K562 (cell line): ENCODE measurements around the gene MAP7D1. TPM values are rescaled to one million over a fixed set of nuclear protein-coding genes. Genes with fewer than 3 reads are reported as not detected.

Experiments used
- EGR1 ChIP-seq: fragments of 450-650 bp; conservative IDR thresholded peaks from 2 replicates; pipeline ENCODE4 v1.6.1; 2017; ENCODE audit warnings: mild to moderate bottlenecking
- IRF2 ChIP-seq: sonication (generic); formaldehyde crosslinking; IDR thresholded peaks from 2 replicates; pipeline ENCODE4 v1.8.1; 2022; ENCODE audit warnings: mild to moderate bottlenecking, missing genetic modification reagents
- MBD2 ChIP-seq: sonication (generic); IDR thresholded peaks from 2 replicates; pipeline ENCODE4 v1.6.1; 2016; ENCODE audit warnings: low read depth, borderline replicate concordance
- MEF2D ChIP-seq: conservative IDR thresholded peaks from 2 replicates; pipeline ENCODE4 v1.6.1; 2016; ENCODE audit warnings: low read depth, missing genetic modification characterization, missing compliant biosample characterization
- MTA1 ChIP-seq: fragments of 450-650 bp; IDR thresholded peaks from 2 replicates; pipeline ENCODE4 v1.6.1; 2017; ENCODE audit warnings: borderline replicate concordance
- NCOA1 ChIP-seq: fragments of 450-650 bp; IDR thresholded peaks from 2 replicates; pipeline ENCODE4 v1.6.1; 2016; ENCODE audit warnings: low read depth
- PRMT5 ChIP-seq: sonication (generic); formaldehyde crosslinking; IDR thresholded peaks from 2 replicates; pipeline ENCODE4 v1.5.0; 2020; ENCODE audit warnings: missing genetic modification reagents
- PTBP1 ChIP-seq: fragments of 200-400 bp; formaldehyde crosslinking; IDR thresholded peaks from 2 replicates; pipeline ENCODE4 v1.6.1; 2017; ENCODE audit warnings: low read depth, low read length
- TAL1 ChIP-seq: fragments of 450-650 bp; IDR thresholded peaks from 2 replicates; pipeline ENCODE4 v1.6.1; 2016; ENCODE audit warnings: mild to moderate bottlenecking
- TRIM24 ChIP-seq, 2 experiments: fragments of 450-650 bp; IDR thresholded peaks; 2 replicates each; pipeline ENCODE4 v1.6.1; 2016
- ZNF165 ChIP-seq: fragments of 250-450 bp; sonication (Bioruptor Pico); IDR thresholded peaks from 2 replicates; pipeline ENCODE4 v1.4.0; 2020; ENCODE audit warnings: borderline replicate concordance
- polyA plus RNA-seq, 8 experiments: library from polyadenylated mRNA; depleted of rRNA in 4 of 8; stranded (reverse) in 5 of 8; unstranded in 3 of 8; fragments of >200 nt; fragmentation: Nextera tagmentation in 2 of 8; fragmentation: Illumina TruSeq in 1 of 8; extraction: Ambion mirVana in 2 of 8; extraction: Trizol in 1 of 8; gene quantifications; 2 replicates each; pipeline versions ENCODE4 v1.2.1 to v1.2.3, GENCODE V29; 2011 to 2014; ENCODE audit warnings: inconsistent platforms in 1 of 8, missing spikeins in 1 of 8
- total RNA-seq, 7 experiments: library from RNA; depleted of rRNA in 6 of 7; stranded (reverse); fragments of >200 nt in 6 of 7; fragmentation: Illumina TruSeq in 2 of 7; extraction: Trizol in 2 of 7; gene quantifications; 2 replicates each; pipeline versions ENCODE4 v1.2.1 to v1.2.3, GENCODE V29; 2011 to 2021; ENCODE audit warnings: low replicate concordance in 1 of 7
- TF ChIP-seq, protein P1 (sequence below): sonication (generic); formaldehyde crosslinking; IDR thresholded peaks from 2 replicates; pipeline ENCODE4 v1.8.0; 2022; ENCODE audit warnings: mild to moderate bottlenecking, missing genetic modification reagents
- TF ChIP-seq, protein P2 (sequence below): fragments of 450-650 bp; IDR thresholded peaks from 2 replicates; pipeline ENCODE4 v1.6.1; 2016; ENCODE audit warnings: borderline replicate concordance
- TF ChIP-seq, protein P3 (sequence below), 2 experiments: IDR thresholded peaks; 2 replicates each; pipeline ENCODE4 v1.6.1; 2012; ENCODE audit warnings: improper control_type of control experiment in 2 of 2, low read depth in 2 of 2, low read length in 2 of 2, borderline replicate concordance in 1 of 2
- TF ChIP-seq, protein P4 (sequence below): sonication (generic); formaldehyde crosslinking; IDR thresholded peaks from 2 replicates; pipeline ENCODE4 v1.8.0; 2022; ENCODE audit warnings: mild to moderate bottlenecking, missing genetic modification reagents, borderline replicate concordance
- TF ChIP-seq, protein P5 (sequence below): fragments of 250-450 bp; sonication (Bioruptor Pico); IDR thresholded peaks from 2 replicates; pipeline ENCODE4 v1.8.0; 2021; ENCODE audit warnings: moderate library complexity, mild to moderate bottlenecking, inconsistent platforms

Gene MAP7D1
- total and polyA plus RNA-seq, 9 of the 15 experiments (the other 6 are each of a cell fraction or from before 2014, with no cell fraction given) = 3.6 to 108 (median 34.5) TPM

DNA sequence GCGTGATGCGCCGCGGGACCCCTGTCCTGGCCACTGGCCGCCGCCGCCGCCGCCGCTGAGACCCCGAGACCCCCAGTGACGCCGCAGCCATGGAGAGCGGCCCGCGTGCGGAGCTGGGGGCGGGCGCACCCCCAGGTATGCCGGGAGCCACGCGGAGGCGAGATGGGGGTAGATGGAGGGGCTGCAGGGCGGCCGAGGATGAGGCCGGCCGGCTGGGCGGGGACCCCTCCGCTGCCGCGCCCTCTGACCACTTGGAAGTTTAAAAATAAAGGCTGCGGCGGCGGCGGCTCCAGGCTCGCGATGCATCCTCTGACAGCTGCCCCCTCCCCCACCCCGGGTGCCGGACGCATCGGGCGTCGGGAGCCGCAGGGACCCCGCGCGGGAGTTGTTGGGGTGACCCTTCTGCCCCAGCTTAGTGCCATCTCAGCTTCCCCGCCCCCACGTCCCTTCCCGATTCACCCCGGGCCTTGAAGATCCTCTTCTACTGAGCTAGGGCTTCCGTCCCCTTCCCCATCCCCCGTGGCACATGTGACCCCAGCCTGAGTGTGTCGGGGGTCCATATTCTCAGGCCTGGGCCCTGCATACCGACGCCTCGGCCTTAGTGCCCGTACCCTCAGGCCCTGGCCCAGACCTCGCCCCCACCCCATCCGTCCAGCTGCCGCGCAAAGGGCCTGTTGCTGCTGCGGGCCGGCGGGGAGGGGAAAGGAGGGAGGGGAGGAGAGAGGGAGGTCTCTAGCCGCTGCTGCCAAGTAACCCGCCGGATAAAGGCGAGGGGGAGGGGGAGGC, 562 bp downstream of the MAP7D1 start (continued):
- TF ChIP-seq, protein P1, sequence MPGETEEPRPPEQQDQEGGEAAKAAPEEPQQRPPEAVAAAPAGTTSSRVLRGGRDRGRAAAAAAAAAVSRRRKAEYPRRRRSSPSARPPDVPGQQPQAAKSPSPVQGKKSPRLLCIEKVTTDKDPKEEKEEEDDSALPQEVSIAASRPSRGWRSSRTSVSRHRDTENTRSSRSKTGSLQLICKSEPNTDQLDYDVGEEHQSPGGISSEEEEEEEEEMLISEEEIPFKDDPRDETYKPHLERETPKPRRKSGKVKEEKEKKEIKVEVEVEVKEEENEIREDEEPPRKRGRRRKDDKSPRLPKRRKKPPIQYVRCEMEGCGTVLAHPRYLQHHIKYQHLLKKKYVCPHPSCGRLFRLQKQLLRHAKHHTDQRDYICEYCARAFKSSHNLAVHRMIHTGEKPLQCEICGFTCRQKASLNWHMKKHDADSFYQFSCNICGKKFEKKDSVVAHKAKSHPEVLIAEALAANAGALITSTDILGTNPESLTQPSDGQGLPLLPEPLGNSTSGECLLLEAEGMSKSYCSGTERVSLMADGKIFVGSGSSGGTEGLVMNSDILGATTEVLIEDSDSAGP = no peak; the same call in 1 of the 2 replicates
- TF ChIP-seq MTA1 (0 out of 2 replicates have a peak, but pooled peaks have one; percentile 23), EGR1 (peak; percentile 32), IRF2 (no peak), ZNF165 (no peak), MBD2 (peak; percentile 6; the same call in 1 of the 2 replicates), TRIM24 (IDR thresholded peaks at IDR 0.05) (no peak), PTBP1 (no peak), MEF2D (tag) (no peak), PRMT5 (CRISPR knock-in tag) (0 out of 2 replicates have a peak, but pooled peaks have one; percentile 25), TAL1 (no peak), NCOA1 (0 out of 2 replicates have a peak, but pooled peaks have one; percentile 13)
- TF ChIP-seq, protein P2, sequence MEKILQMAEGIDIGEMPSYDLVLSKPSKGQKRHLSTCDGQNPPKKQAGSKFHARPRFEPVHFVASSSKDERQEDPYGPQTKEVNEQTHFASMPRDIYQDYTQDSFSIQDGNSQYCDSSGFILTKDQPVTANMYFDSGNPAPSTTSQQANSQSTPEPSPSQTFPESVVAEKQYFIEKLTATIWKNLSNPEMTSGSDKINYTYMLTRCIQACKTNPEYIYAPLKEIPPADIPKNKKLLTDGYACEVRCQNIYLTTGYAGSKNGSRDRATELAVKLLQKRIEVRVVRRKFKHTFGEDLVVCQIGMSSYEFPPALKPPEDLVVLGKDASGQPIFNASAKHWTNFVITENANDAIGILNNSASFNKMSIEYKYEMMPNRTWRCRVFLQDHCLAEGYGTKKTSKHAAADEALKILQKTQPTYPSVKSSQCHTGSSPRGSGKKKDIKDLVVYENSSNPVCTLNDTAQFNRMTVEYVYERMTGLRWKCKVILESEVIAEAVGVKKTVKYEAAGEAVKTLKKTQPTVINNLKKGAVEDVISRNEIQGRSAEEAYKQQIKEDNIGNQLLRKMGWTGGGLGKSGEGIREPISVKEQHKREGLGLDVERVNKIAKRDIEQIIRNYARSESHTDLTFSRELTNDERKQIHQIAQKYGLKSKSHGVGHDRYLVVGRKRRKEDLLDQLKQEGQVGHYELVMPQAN = peak; percentile 73; the same call in 1 of the 2 replicates
- TF ChIP-seq, protein P3, sequence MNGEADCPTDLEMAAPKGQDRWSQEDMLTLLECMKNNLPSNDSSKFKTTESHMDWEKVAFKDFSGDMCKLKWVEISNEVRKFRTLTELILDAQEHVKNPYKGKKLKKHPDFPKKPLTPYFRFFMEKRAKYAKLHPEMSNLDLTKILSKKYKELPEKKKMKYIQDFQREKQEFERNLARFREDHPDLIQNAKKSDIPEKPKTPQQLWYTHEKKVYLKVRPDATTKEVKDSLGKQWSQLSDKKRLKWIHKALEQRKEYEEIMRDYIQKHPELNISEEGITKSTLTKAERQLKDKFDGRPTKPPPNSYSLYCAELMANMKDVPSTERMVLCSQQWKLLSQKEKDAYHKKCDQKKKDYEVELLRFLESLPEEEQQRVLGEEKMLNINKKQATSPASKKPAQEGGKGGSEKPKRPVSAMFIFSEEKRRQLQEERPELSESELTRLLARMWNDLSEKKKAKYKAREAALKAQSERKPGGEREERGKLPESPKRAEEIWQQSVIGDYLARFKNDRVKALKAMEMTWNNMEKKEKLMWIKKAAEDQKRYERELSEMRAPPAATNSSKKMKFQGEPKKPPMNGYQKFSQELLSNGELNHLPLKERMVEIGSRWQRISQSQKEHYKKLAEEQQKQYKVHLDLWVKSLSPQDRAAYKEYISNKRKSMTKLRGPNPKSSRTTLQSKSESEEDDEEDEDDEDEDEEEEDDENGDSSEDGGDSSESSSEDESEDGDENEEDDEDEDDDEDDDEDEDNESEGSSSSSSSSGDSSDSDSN (IDR thresholded peaks at IDR 0.05; ENCODE audit: borderline replicate concordance in 1 of 2, low read depth in 2 of 2, low read length in 2 of 2) = no peak; a peak in 1 of 4 replicates
- TF ChIP-seq, protein P4, sequence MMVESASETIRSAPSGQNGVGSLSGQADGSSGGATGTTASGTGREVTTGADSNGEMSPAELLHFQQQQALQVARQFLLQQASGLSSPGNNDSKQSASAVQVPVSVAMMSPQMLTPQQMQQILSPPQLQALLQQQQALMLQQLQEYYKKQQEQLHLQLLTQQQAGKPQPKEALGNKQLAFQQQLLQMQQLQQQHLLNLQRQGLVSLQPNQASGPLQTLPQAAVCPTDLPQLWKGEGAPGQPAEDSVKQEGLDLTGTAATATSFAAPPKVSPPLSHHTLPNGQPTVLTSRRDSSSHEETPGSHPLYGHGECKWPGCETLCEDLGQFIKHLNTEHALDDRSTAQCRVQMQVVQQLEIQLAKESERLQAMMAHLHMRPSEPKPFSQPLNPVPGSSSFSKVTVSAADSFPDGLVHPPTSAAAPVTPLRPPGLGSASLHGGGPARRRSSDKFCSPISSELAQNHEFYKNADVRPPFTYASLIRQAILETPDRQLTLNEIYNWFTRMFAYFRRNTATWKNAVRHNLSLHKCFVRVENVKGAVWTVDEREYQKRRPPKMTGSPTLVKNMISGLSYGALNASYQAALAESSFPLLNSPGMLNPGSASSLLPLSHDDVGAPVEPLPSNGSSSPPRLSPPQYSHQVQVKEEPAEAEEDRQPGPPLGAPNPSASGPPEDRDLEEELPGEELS = no peak
- TF ChIP-seq, protein P5, sequence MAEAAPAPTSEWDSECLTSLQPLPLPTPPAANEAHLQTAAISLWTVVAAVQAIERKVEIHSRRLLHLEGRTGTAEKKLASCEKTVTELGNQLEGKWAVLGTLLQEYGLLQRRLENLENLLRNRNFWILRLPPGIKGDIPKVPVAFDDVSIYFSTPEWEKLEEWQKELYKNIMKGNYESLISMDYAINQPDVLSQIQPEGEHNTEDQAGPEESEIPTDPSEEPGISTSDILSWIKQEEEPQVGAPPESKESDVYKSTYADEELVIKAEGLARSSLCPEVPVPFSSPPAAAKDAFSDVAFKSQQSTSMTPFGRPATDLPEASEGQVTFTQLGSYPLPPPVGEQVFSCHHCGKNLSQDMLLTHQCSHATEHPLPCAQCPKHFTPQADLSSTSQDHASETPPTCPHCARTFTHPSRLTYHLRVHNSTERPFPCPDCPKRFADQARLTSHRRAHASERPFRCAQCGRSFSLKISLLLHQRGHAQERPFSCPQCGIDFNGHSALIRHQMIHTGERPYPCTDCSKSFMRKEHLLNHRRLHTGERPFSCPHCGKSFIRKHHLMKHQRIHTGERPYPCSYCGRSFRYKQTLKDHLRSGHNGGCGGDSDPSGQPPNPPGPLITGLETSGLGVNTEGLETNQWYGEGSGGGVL (CRISPR knock-in tag) = no peak
